Neural crest cell (in vitro differentiated cells): Measurements from ENCODE around the gene MAP7D3. TPM values are rescaled to one million over a fixed set of nuclear protein-coding genes. Genes with fewer than 3 reads are reported as not detected.

Experiments
- DNase-seq: peaks from one replicate; pipeline ENCODE4 v3.0.0; 2021; ENCODE audit warnings: low read depth, mixed read lengths, low spot score
- H3K27ac Mint-ChIP-seq: one replicate; pipeline ENCODE4 v1.8.0; 2021; ENCODE audit warnings: mild to moderate bottlenecking, mixed read lengths; ENCODE audit not compliant: unreplicated experiment
- H3K27me3 Mint-ChIP-seq: 2 replicates; pipeline ENCODE4 v1.8.0; 2021; ENCODE audit warnings: low read depth, mild to moderate bottlenecking, mixed read lengths
- H3K36me3 Mint-ChIP-seq: 2 replicates; pipeline ENCODE4 v1.8.0; 2021; ENCODE audit warnings: low read depth, mild to moderate bottlenecking, mixed read lengths
- H3K4me1 Mint-ChIP-seq: 2 replicates; pipeline ENCODE4 v1.8.0; 2021; ENCODE audit warnings: mixed read lengths
- H3K4me3 Mint-ChIP-seq: one replicate; pipeline ENCODE4 v1.8.0; 2021; ENCODE audit warnings: mild to moderate bottlenecking, mixed read lengths
- H3K9me3 Mint-ChIP-seq: 2 replicates; pipeline ENCODE4 v1.8.0; 2021; ENCODE audit warnings: mixed read lengths
- CTCF ChIP-seq: fragments of 200-600 bp; sonication (generic); conservative IDR thresholded peaks from 2 replicates; pipeline ENCODE4 v1.5.0; 2021; ENCODE audit warnings: antibody characterized with exemption, mild to moderate bottlenecking
- total RNA-seq: library from RNA; stranded (reverse); gene quantifications from 2 replicates; pipeline ENCODE4 v1.2.1, GENCODE V29; 2021

Gene MAP7D3
- total RNA-seq, 1 donor from 2014 or later = 12.8 TPM

GRCh38 chrX:136210243-136210642 is 41.0 kb downstream of the MAP7D3 start:
- no peak for DNase-seq
- no peak overlapping the region for H3K4me3 Mint-ChIP-seq
- H3K27me3 Mint-ChIP-seq = no peaks in the 10 kb centered on the region
- no peaks in the 10 kb centered on the region for H3K9me3 Mint-ChIP-seq
- no peak overlapping the region for H3K27ac Mint-ChIP-seq
- TF ChIP-seq CTCF = no peak
- peaks cover 9% of the 10 kb centered on the region for H3K4me1 Mint-ChIP-seq
- peaks cover 4% of the 10 kb centered on the region for H3K36me3 Mint-ChIP-seq

DNA sequence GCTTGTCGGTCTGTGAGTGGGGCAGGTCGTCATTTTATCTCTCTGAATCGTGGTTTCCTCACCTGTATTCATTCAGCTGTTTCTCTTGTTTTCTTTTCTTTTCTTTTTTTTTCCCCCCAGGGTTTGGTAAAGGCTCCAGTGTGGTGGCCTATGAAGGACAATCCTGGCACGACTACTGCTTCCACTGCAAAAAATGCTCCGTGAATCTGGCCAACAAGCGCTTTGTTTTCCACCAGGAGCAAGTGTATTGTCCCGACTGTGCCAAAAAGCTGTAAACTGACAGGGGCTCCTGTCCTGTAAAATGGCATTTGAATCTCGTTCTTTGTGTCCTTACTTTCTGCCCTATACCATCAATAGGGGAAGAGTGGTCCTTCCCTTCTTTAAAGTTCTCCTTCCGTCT is 41.4 kb downstream of the MAP7D3 start:
- Mint-ChIP-seq H3K27ac (no peak overlapping the region), H3K27me3 (no peaks in the 10 kb centered on the region), H3K36me3 (peaks cover 4% of the 10 kb centered on the region), H3K4me3 (no peak overlapping the region), H3K9me3 (no peaks in the 10 kb centered on the region), H3K4me1 (peaks cover 12% of the 10 kb centered on the region)
- DNase-seq = no peak
- no peak for TF ChIP-seq CTCF

DNA sequence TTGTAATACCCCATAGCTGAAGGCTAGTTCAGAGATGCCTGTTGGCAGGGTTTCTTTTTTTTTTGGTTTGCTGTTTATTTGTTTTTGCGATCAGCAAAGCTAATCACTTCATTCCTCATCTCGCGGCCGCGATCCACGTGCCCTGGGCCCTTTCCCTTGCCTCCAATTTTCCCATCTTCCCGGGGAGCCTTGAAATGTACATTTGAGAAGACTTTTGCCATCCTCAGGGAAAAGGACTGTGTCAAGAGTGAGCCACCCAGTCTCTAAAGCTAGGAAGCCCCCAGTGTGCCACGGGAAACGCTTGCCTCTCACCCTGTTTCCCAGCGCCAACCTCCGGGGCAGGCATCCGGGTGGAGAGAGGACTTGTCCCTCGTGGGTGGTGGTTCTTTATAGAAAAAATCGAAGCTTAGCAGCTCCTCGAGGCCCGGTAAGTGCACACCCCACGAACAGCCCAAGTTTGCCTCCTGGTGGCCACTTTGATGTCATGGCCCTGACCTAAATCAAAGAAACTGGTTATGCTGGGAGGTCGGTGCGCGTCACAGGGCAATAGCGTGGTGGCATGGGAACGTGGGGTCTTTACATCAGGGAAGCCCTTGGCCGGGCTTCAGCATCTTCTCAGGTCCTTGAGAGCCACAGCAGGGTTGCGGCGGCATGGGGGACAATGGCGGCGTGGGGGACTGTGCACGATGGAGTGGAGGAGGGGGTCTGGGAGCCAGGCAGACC is 42.0 kb downstream of the MAP7D3 start:
- no peaks in the 10 kb centered on the region for H3K27me3 Mint-ChIP-seq
- peaks cover 4% of the 10 kb centered on the region for H3K36me3 Mint-ChIP-seq
- H3K4me3 Mint-ChIP-seq = no peak overlapping the region
- H3K9me3 Mint-ChIP-seq = no peaks in the 10 kb centered on the region
- no peak overlapping the region for H3K27ac Mint-ChIP-seq
- H3K4me1 Mint-ChIP-seq = peaks cover 15% of the 10 kb centered on the region
- DNase-seq = peak; percentile 8
- peak; percentile 55 for TF ChIP-seq CTCF

GRCh38 chrX:136207546-136207945 is 43.7 kb downstream of the MAP7D3 start:
- H3K9me3 Mint-ChIP-seq = no peaks in the 10 kb centered on the region
- peaks cover 15% of the 10 kb centered on the region for H3K4me1 Mint-ChIP-seq
- H3K27me3 Mint-ChIP-seq = no peaks in the 10 kb centered on the region
- H3K27ac Mint-ChIP-seq = no peak overlapping the region
- peaks cover 6% of the 10 kb centered on the region for H3K36me3 Mint-ChIP-seq
- no peak overlapping the region for H3K4me3 Mint-ChIP-seq
- TF ChIP-seq CTCF = no peak
- DNase-seq = no peak

DNA sequence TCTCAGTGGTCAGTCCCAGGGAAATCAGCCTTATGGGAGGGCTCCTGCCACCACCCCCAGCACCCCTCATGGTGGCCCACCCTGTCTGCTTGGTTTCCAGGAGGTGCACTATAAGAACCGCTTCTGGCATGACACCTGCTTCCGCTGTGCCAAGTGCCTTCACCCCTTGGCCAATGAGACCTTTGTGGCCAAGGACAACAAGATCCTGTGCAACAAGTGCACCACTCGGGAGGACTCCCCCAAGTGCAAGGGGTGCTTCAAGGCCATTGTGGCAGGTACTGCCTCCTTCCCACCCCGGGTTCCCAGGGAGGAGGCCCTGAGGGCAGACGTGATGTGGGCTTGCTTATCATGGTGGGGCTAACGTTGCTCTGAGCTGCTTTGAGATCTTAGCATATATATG is 44.3 kb downstream of the MAP7D3 start:
- no peak for DNase-seq
- Mint-ChIP-seq H3K9me3 (no peaks in the 10 kb centered on the region), H3K27me3 (no peaks in the 10 kb centered on the region), H3K4me3 (no peak overlapping the region), H3K27ac (no peak overlapping the region), H3K36me3 (peaks cover 6% of the 10 kb centered on the region), H3K4me1 (peaks cover 15% of the 10 kb centered on the region)
- no peak for TF ChIP-seq CTCF
